ENCODE data around the gene PPP3CA. TPM values are rescaled to one million over a fixed set of nuclear protein-coding genes. Genes with fewer than 3 reads are reported as not detected.

Gene PPP3CA
- total and polyA plus RNA-seq, 2 of the 8 experiments (the other 6 are each of a cell fraction or from before 2014, with no cell fraction given) = 7.9 to 35.0 TPM

GRCh38 chr4:101201421-101201820 lies 145.9 kb downstream of the PPP3CA start (continued):
- TF ChIP-seq CBX5 (IDR thresholded peaks at IDR 0.05; ENCODE audit: low read depth, low read length) (no peak), JUN (IDR thresholded peaks at IDR 0.05; ENCODE audit: low read depth, low read length) (no peak), SIX5 (IDR thresholded peaks at IDR 0.05; ENCODE audit: low read depth, low read length) (no peak), SIRT6 (IDR thresholded peaks at IDR 0.05; ENCODE audit: low read length) (no peak), HDAC6 (IDR thresholded peaks at IDR 0.05; ENCODE audit: low read depth, low read length) (no peak)

All from H1 (cell line).